Fibroblast of lung (primary cell): ENCODE data around the gene PRKG2. TPM values are rescaled to one million over a fixed set of nuclear protein-coding genes. Genes with fewer than 3 reads are reported as not detected.

Experiments
- DNase-seq, 2 donors: peaks; one replicate each; pipeline versions ENCODE4 v3.0.0 to v3.0.0-alpha.2; 2010; ENCODE audit warnings: low read depth in 2 of 2
- H2AFZ ChIP-seq: 2 replicates; pipeline ENCODE4 v1.5.1; 2012; ENCODE audit warnings: low read length, control low read depth, inconsistent platforms
- H3K27ac ChIP-seq: 2 replicates; pipeline ENCODE4 v1.5.1; 2011; ENCODE audit warnings: low read length, control low read depth; ENCODE audit not compliant: insufficient read depth
- H3K27me3 ChIP-seq: 2 replicates; pipeline ENCODE4 v1.5.1; 2011; ENCODE audit warnings: mild to moderate bottlenecking, low read length; ENCODE audit not compliant: control insufficient read depth, insufficient read depth
- H3K36me3 ChIP-seq: 2 replicates; pipeline ENCODE4 v1.5.1; 2011; ENCODE audit warnings: low read length; ENCODE audit not compliant: control insufficient read depth, insufficient read depth
- H3K4me1 ChIP-seq: 2 replicates; pipeline ENCODE4 v1.5.1; 2011; ENCODE audit warnings: low read length; ENCODE audit not compliant: control insufficient read depth, insufficient read depth; ENCODE audit errors: extremely low read depth
- H3K4me2 ChIP-seq: 2 replicates; pipeline ENCODE4 v1.5.1; 2011; ENCODE audit warnings: low read length, control low read depth; ENCODE audit not compliant: insufficient read depth; ENCODE audit errors: extremely low read depth
- H3K4me3 ChIP-seq, 4 experiments: fragments of 200-600 bp in 1 of 4; sonication (generic) in 1 of 4; replicated peaks in 1 of 4; 2 replicates each; pipeline ENCODE4 v1.5.1; 2011 to 2016; ENCODE audit warnings: low read length in 4 of 4, low read depth in 3 of 4, mild to moderate bottlenecking in 3 of 4, control low read depth in 2 of 4, inconsistent platforms in 1 of 4, mixed read lengths in 1 of 4; ENCODE audit not compliant: insufficient read depth in 1 of 4; ENCODE audit errors: control extremely low read depth in 1 of 4
- H3K79me2 ChIP-seq: 2 replicates; pipeline ENCODE4 v1.5.1; 2012; ENCODE audit warnings: mild to moderate bottlenecking, low read length, inconsistent platforms; ENCODE audit not compliant: control insufficient read depth, insufficient read depth
- H3K9ac ChIP-seq: 2 replicates; pipeline ENCODE4 v1.5.1; 2011; ENCODE audit warnings: mild to moderate bottlenecking, low read length, control low read depth; ENCODE audit not compliant: insufficient read depth
- H3K9me3 ChIP-seq: 2 replicates; pipeline ENCODE4 v1.5.1; 2012; ENCODE audit warnings: low read depth, low read length; ENCODE audit not compliant: control insufficient read depth, insufficient read depth
- H4K20me1 ChIP-seq: 2 replicates; pipeline ENCODE4 v1.5.1; 2011; ENCODE audit warnings: low read length; ENCODE audit not compliant: control insufficient read depth, insufficient read depth; ENCODE audit errors: extremely low read depth
- CTCF ChIP-seq, 2 donors: IDR thresholded peaks in 1 of 2; conservative IDR thresholded peaks in 1 of 2; 1 replicate in 1 of 2; 2 replicates in 1 of 2; pipeline ENCODE4 v1.5.1; 2011 to 2012; ENCODE audit warnings: low read length in 2 of 2, control low read depth in 1 of 2, inconsistent platforms in 1 of 2, low read depth in 1 of 2, mild to moderate bottlenecking in 1 of 2
- EZH2 ChIP-seq: IDR thresholded peaks from 2 replicates; pipeline ENCODE4 v1.5.1; 2012; ENCODE audit warnings: low read length, control low read depth, mild to moderate bottlenecking; ENCODE audit errors: missing control alignments
- polyA plus RNA-seq, 2 donors: library from polyadenylated mRNA; depleted of rRNA in 1 of 2; stranded (reverse) in 1 of 2; unstranded in 1 of 2; fragments of >200 nt; gene quantifications; 2 replicates each; pipeline ENCODE4 v1.2.1, GENCODE V29; 2011 to 2012; ENCODE audit warnings: missing spikeins in 1 of 2
- total RNA-seq: library from RNA; depleted of rRNA; stranded (reverse); fragments of >200 nt; gene quantifications from 2 replicates; pipeline ENCODE4 v1.2.1, GENCODE V29; 2014

The PRKG2 gene
- total and polyA plus RNA-seq, 2 donors (not counting 1 experiment from before 2014, with no cell fraction given) = 2.8 to 17.5 TPM

- H3K79me2 ChIP-seq = no peaks in the 10 kb centered on the region
- TF ChIP-seq EZH2 = no peak
- no peak for TF ChIP-seq CTCF (conservative IDR thresholded peaks at IDR 0.05 in 1 of 2, IDR thresholded peaks at IDR 0.05 in 1 of 2; ENCODE audit: low read depth in 1 of 2, low read length in 2 of 2)
- H3K27me3 ChIP-seq = no peaks in the 10 kb centered on the region
- H3K4me2 ChIP-seq = no peak overlapping the region
- H3K27ac ChIP-seq = no peak overlapping the region
- no peak overlapping the region for H3K4me3 ChIP-seq
- no peaks in the 10 kb centered on the region for H3K4me1 ChIP-seq
- peak in 1 of 2 donors; percentile 15 for DNase-seq
- no peak overlapping the region for H2AFZ ChIP-seq
- H3K9ac ChIP-seq = no peak overlapping the region
- no peaks in the 10 kb centered on the region for H4K20me1 ChIP-seq
- H3K9me3 ChIP-seq = no peaks in the 10 kb centered on the region
- H3K36me3 ChIP-seq = no peaks in the 10 kb centered on the region
Measured at GRCh38 chr4:81085291-81085690, 129.7 kb downstream of the PRKG2 start.

DNA sequence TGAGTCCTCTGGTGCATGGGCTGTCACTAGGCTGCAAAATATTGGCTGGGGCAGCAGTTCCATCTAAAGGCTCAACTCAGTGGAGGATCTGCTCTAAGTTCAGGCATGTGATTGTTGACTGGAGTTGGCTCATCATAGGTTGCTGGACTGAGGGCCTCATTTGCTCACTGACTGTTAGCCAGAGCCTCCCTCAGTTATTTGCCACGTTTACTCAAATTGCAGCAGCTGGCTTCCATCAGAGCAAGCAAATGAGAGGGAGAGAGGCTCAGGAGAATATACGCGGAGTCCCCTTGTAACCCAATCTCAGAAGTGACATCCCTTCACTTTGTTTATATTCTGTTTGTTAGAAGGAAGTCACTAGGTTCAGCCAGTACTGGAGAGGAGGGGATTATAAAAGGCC, 130.4 kb downstream of the PRKG2 start:
- no peak for TF ChIP-seq EZH2
- TF ChIP-seq CTCF (conservative IDR thresholded peaks at IDR 0.05 in 1 of 2, IDR thresholded peaks at IDR 0.05 in 1 of 2; ENCODE audit: low read depth in 1 of 2, low read length in 2 of 2) = no peak
- Histone ChIP-seq H4K20me1 (no peaks in the 10 kb centered on the region), H2AFZ (peak overlapping the region; percentile 6), H3K4me1 (no peaks in the 10 kb centered on the region), H3K9ac (no peak overlapping the region), H3K27me3 (no peaks in the 10 kb centered on the region), H3K79me2 (no peaks in the 10 kb centered on the region), H3K4me2 (no peak overlapping the region), H3K9me3 (no peaks in the 10 kb centered on the region), H3K36me3 (no peaks in the 10 kb centered on the region), H3K4me3 (no peak overlapping the region), H3K27ac (no peak overlapping the region)
- peak in 1 of 2 donors; percentile 74 for DNase-seq

GRCh38 chr4:81084029-81084428, 131.0 kb downstream of the PRKG2 start:
- Histone ChIP-seq H3K9me3 (no peaks in the 10 kb centered on the region), H3K4me1 (no peaks in the 10 kb centered on the region), H3K27ac (no peak overlapping the region), H3K4me3 (no peak overlapping the region), H3K9ac (no peak overlapping the region), H4K20me1 (no peaks in the 10 kb centered on the region), H3K27me3 (no peaks in the 10 kb centered on the region), H3K36me3 (no peaks in the 10 kb centered on the region), H3K4me2 (no peak overlapping the region), H3K79me2 (no peaks in the 10 kb centered on the region), H2AFZ (no peak overlapping the region)
- peak; percentile 29 to 53 for DNase-seq
- no peak for TF ChIP-seq EZH2
- peak; percentile 24 to 28 for TF ChIP-seq CTCF (conservative IDR thresholded peaks at IDR 0.05 in 1 of 2, IDR thresholded peaks at IDR 0.05 in 1 of 2; ENCODE audit: low read depth in 1 of 2, low read length in 2 of 2)
